IMR-90 (cell line): ENCODE data around the gene ARHGAP18. TPM values are rescaled to one million over a fixed set of nuclear protein-coding genes. Genes with fewer than 3 reads are reported as not detected.
A peak's percentile ranks its signal among the peaks of the same experiment; 100 is the strongest.

ENCODE experiments used
- ATAC-seq: fragments of 200-7000 bp; cut with Tn5 transposase; 2 replicates; pipeline ENCODE4 v1.9.1; 2020; ENCODE audit warnings: low read depth, mild to moderate bottlenecking, moderate library complexity
- BruUV-seq: library from RNA; stranded (reverse); fragments of 400-500 nt; replicated peaks from 2 replicates; lab custom pipeline; 2021; lab: Mats Ljungman, UMichigan
- CTCF ChIA-PET: fragments of 300-600 bp; formaldehyde crosslinking; extraction: SDS; loops from one replicate; lab custom pipeline; 2021; ENCODE audit warnings: antibody characterized with exemption; lab: Yijun Ruan, JAX
- POLR2A ChIA-PET: fragments of 300-600 bp; sonication (Branson Sonifier 250); formaldehyde crosslinking; loops from one replicate; lab custom pipeline; 2022; ENCODE audit warnings: antibody characterized with exemption; ENCODE audit not compliant: unreplicated experiment; lab: Charles Lee
- DNase-seq: peaks from one replicate; pipeline ENCODE4 v3.0.0; 2013
- H2AFZ ChIP-seq: replicated peaks from 2 replicates; pipeline ENCODE3; 2013; ENCODE audit warnings: low read length, mild to moderate bottlenecking; ENCODE audit not compliant: poor library complexity
- H2AK5ac ChIP-seq: 2 replicates; pipeline ENCODE4 v1.6.1; 2013; ENCODE audit warnings: low read depth, low read length, inconsistent platforms
- H2AK9ac ChIP-seq: replicated peaks from 2 replicates; pipeline ENCODE3; 2013; ENCODE audit warnings: mild to moderate bottlenecking, low read depth, low read length, moderate library complexity; ENCODE audit not compliant: poor library complexity
- H2BK120ac ChIP-seq: 2 replicates; pipeline ENCODE4 v1.6.1; 2013; ENCODE audit warnings: low read depth, low read length, inconsistent platforms
- H2BK15ac ChIP-seq: 3 replicates; pipeline ENCODE4 v1.6.1; 2013; ENCODE audit warnings: low read depth, low read length, inconsistent platforms
- H2BK20ac ChIP-seq: 2 replicates; pipeline ENCODE4 v1.6.1; 2013; ENCODE audit warnings: low read depth, mild to moderate bottlenecking, inconsistent platforms, low read length, moderate library complexity
- H2BK5ac ChIP-seq: 2 replicates; pipeline ENCODE4 v1.6.1; 2013; ENCODE audit warnings: mild to moderate bottlenecking, low read depth, low read length, inconsistent platforms; ENCODE audit not compliant: poor library complexity, severe bottlenecking
- H3K14ac ChIP-seq: replicated peaks from 2 replicates; pipeline ENCODE4 v1.6.1; 2013; ENCODE audit warnings: low read depth, low read length, inconsistent platforms
- H3K18ac ChIP-seq: 2 replicates; pipeline ENCODE4 v1.6.1; 2013; ENCODE audit warnings: low read depth, low read length, control low read depth
- H3K23ac ChIP-seq: 2 replicates; pipeline ENCODE4 v1.6.1; 2013; ENCODE audit warnings: low read depth, low read length, inconsistent platforms
- H3K27ac ChIP-seq: 2 replicates; pipeline ENCODE4 v1.5.1; 2013; ENCODE audit warnings: mild to moderate bottlenecking, control low read depth, low read length; ENCODE audit not compliant: insufficient read depth
- H3K27me3 ChIP-seq: 2 replicates; pipeline ENCODE4 v1.6.1; 2013; ENCODE audit warnings: low read length; ENCODE audit not compliant: control insufficient read depth, insufficient read depth
- H3K36me3 ChIP-seq: 2 replicates; pipeline ENCODE4 v1.6.1; 2013; ENCODE audit warnings: low read length, mixed read lengths; ENCODE audit not compliant: control insufficient read depth, insufficient read depth
- H3K4ac ChIP-seq: 2 replicates; pipeline ENCODE4 v1.6.1; 2013; ENCODE audit warnings: low read depth, low read length, inconsistent platforms
- H3K4me1 ChIP-seq: 2 replicates; pipeline ENCODE4 v1.6.1; 2013; ENCODE audit warnings: low read length, mixed read lengths; ENCODE audit not compliant: control insufficient read depth, insufficient read depth
- H3K4me2 ChIP-seq: 2 replicates; pipeline ENCODE4 v1.6.1; 2013; ENCODE audit warnings: low read depth, mild to moderate bottlenecking, control low read depth, low read length, moderate library complexity
- H3K4me3 ChIP-seq: 2 replicates; pipeline ENCODE4 v1.5.1; 2013; ENCODE audit warnings: low read depth, mild to moderate bottlenecking, control low read depth, low read length, moderate library complexity; ENCODE audit not compliant: insufficient read depth
- H3K56ac ChIP-seq: 2 replicates; pipeline ENCODE4 v1.6.1; 2013; ENCODE audit warnings: low read length, inconsistent platforms; ENCODE audit not compliant: insufficient read depth; ENCODE audit errors: extremely low read depth
- H3K79me1 ChIP-seq, 2 experiments: 2 replicates each; pipeline ENCODE4 v1.6.1; 2013; ENCODE audit warnings: low read length in 2 of 2, inconsistent platforms in 1 of 2, low read depth in 1 of 2
- H3K9ac ChIP-seq: 2 replicates; pipeline ENCODE4 v1.6.1; 2013; ENCODE audit warnings: low read depth, low read length, control low read depth
- H3K9me1 ChIP-seq: 2 replicates; pipeline ENCODE4 v1.6.1; 2013; ENCODE audit warnings: low read length, inconsistent platforms; ENCODE audit not compliant: insufficient read depth
- H3K9me3 ChIP-seq: 2 replicates; pipeline ENCODE4 v1.6.1; 2013; ENCODE audit warnings: low read length; ENCODE audit not compliant: control insufficient read depth, insufficient read depth
- H4K20me1 ChIP-seq: 2 replicates; pipeline ENCODE4 v1.6.1; 2013; ENCODE audit warnings: low read length, inconsistent platforms; ENCODE audit not compliant: insufficient read depth
- H4K5ac ChIP-seq: 2 replicates; pipeline ENCODE4 v1.6.1; 2013; ENCODE audit warnings: mild to moderate bottlenecking, low read depth, low read length, control low read depth
- H4K8ac ChIP-seq, 2 experiments: 2 replicates each; pipeline ENCODE4 v1.6.1; 2013; ENCODE audit warnings: low read depth in 2 of 2, low read length in 2 of 2, control low read depth in 1 of 2, inconsistent platforms in 1 of 2
- H4K91ac ChIP-seq: 2 replicates; pipeline ENCODE4 v1.6.1; 2013; ENCODE audit warnings: low read depth, low read length, inconsistent platforms; ENCODE audit not compliant: insufficient read depth
- BHLHE40 ChIP-seq: fragments of 150-350 bp; IDR thresholded peaks from 2 replicates; pipeline ENCODE4 v1.6.1; 2016; ENCODE audit warnings: mild to moderate bottlenecking, low read depth, low read length
- CEBPB ChIP-seq: IDR thresholded peaks from 2 replicates; pipeline ENCODE4 v1.6.1; 2012; ENCODE audit warnings: low read depth, low read length, improper control_type of control experiment
- CHD1 ChIP-seq: IDR thresholded peaks from 2 replicates; pipeline ENCODE4 v1.6.1; 2012; ENCODE audit warnings: low read depth, low read length, improper control_type of control experiment
- CTCF ChIP-seq: conservative IDR thresholded peaks from 2 replicates; pipeline ENCODE4 v1.5.1; 2012; ENCODE audit warnings: mild to moderate bottlenecking, low read depth, low read length, improper control_type of control experiment
- FOS ChIP-seq: fragments of 150-350 bp; IDR thresholded peaks from 2 replicates; pipeline ENCODE4 v1.6.1; 2016; ENCODE audit warnings: low read depth, low read length
- MAFK ChIP-seq: IDR thresholded peaks from 2 replicates; pipeline ENCODE4 v1.6.1; 2012; ENCODE audit warnings: low read depth, low read length, improper control_type of control experiment
- MAZ ChIP-seq: IDR thresholded peaks from 2 replicates; pipeline ENCODE4 v1.6.1; 2012; ENCODE audit warnings: low read depth, mild to moderate bottlenecking, low read length, improper control_type of control experiment, moderate library complexity, borderline replicate concordance
- MXI1 ChIP-seq: IDR thresholded peaks from 2 replicates; pipeline ENCODE4 v1.6.1; 2012; ENCODE audit warnings: low read depth, mild to moderate bottlenecking, low read length, moderate library complexity, borderline replicate concordance
- NFE2L2 ChIP-seq: fragments of 150-350 bp; IDR thresholded peaks from 2 replicates; pipeline ENCODE4 v1.6.1; 2016; ENCODE audit warnings: low read depth, mild to moderate bottlenecking, low read length
- SMC3 ChIP-seq: fragments of 150-350 bp; IDR thresholded peaks from 2 replicates; pipeline ENCODE4 v1.6.1; 2016; ENCODE audit warnings: low read depth, mild to moderate bottlenecking, antibody characterized with exemption, low read length, moderate library complexity
- USF2 ChIP-seq: fragments of 150-350 bp; IDR thresholded peaks from 2 replicates; pipeline ENCODE4 v1.6.1; 2017; ENCODE audit warnings: mild to moderate bottlenecking, antibody characterized with exemption, low read length, low read depth
- WGBS, 2 experiments: methylation state at CpG; one replicate each; pipeline versions ENCODE4 v1.1.5 to v1.1.7; 2013; ENCODE audit warnings: missing lambda C conversion rate in 2 of 2; ENCODE audit not compliant: insufficient read length in 1 of 2; ENCODE audit errors: extremely low coverage in 2 of 2; 5-methylcytosine and 5-hydroxymethylcytosine counted together
- dilution Hi-C: fragments of 300-500 bp; cut with HindIII; formaldehyde crosslinking; loops from one replicate; pipeline ENCODE4 v1.14.3; 2018; ENCODE audit warnings: low sequenced_read_pairs; ENCODE audit not compliant: unreplicated experiment
- in situ Hi-C: fragments of 300-500 bp; cut with MboI; formaldehyde crosslinking; loops from 3 replicates; pipeline ENCODE4 v1.14.3; 2019; ENCODE audit warnings: low sequenced_read_pairs, inconsistent platforms, mixed read lengths
- intact Hi-C: fragments of 100-400 bp; cut with micrococcal nuclease; formaldehyde crosslinking; loops from 2 replicates; pipeline ENCODE4 v1.10.0; 2022
- polyA plus RNA-seq, 3 experiments: library from polyadenylated mRNA; depleted of rRNA; stranded (reverse); fragments of >200 nt; gene quantifications; 2 replicates each; pipeline ENCODE4 v1.2.3, GENCODE V29; 2012; ENCODE audit warnings: low replicate concordance in 1 of 3
- total RNA-seq: library from RNA; depleted of rRNA; stranded (reverse); fragments of >200 nt; gene quantifications from 2 replicates; pipeline ENCODE4 v1.2.3, GENCODE V29; 2012

ARHGAP18 gene
- total and polyA plus RNA-seq, 2 of the 4 experiments (the other 2 are of a cell fraction) = 6.2 to 17.0 TPM

GRCh38 chr6:129645106-129645829, 64.7 kb downstream of the ARHGAP18 start (continued):
- no peak for TF ChIP-seq USF2

GRCh38 chr6:129644567-129645015, 65.4 kb downstream of the ARHGAP18 start:
- Histone ChIP-seq H3K79me1 (peaks cover 28 to 34% of the 10 kb centered on the region in 2 experiments; a peak in 3 of 4 replicates), H3K4me3 (no peak overlapping the region), H4K5ac (no peak overlapping the region), H3K4me2 (peak overlapping the region; percentile 43), H2BK120ac (peak overlapping the region; percentile 92), H3K9me3 (no peaks in the 10 kb centered on the region), H4K20me1 (no peaks in the 10 kb centered on the region), H3K14ac (no peak overlapping the region), H2BK15ac (no peak overlapping the region; the same call in 2 of the 3 replicates), H3K9ac (no peak overlapping the region; the same call in 1 of the 2 replicates), H2BK20ac (peak overlapping the region; percentile 86; the same call in 1 of the 2 replicates), H2AFZ (no peak overlapping the region), H2AK5ac (no peak overlapping the region), H3K36me3 (no peaks in the 10 kb centered on the region), H4K91ac (no peak overlapping the region), H3K27me3 (no peaks in the 10 kb centered on the region), H3K56ac (no peak overlapping the region), H3K4me1 (peaks cover 16% of the 10 kb centered on the region), H3K23ac (no peak overlapping the region), H3K18ac (peak overlapping the region; percentile 30; the same call in 1 of the 2 replicates), H3K27ac (no peak overlapping the region), H3K4ac (peak overlapping the region; percentile 33; the same call in 1 of the 2 replicates), H2AK9ac (no peak overlapping the region), H3K9me1 (peaks cover 3% of the 10 kb centered on the region; the same call in 1 of the 2 replicates), H2BK5ac (peak overlapping the region; percentile 77), H4K8ac (peak overlapping the region; percentile 3 to 33; a peak in 2 of 4 replicates)
- dilution Hi-C loops = no loop called here
- peak; percentile 60 for TF ChIP-seq MAFK
- TF ChIP-seq CHD1 = no peak
- peak; percentile 75 for TF ChIP-seq CEBPB
- TF ChIP-seq MXI1 = no peak
- TF ChIP-seq BHLHE40 = peak; percentile 51; the same call in 1 of the 2 replicates
- TF ChIP-seq CTCF = no peak
- no peak for TF ChIP-seq FOS
- TF ChIP-seq NFE2L2 = peak; percentile 53
- TF ChIP-seq SMC3 = no peak
- TF ChIP-seq MAZ = no peak
- no TSS peak for BruUV-seq
- in situ Hi-C loops = no loop called here
- ChIA-PET CTCF (interaction anchor here (0.6 kb wide), 1 partner anchor 75 kb away, joined by 3 read pairs; no protein-coding TSS in a partner anchor), POLR2A (no interaction called here)
- intact Hi-C loops = no loop called here
- no CpG with 5 or more reads among the region's 1 CpG for WGBS, 2 experiments
- ATAC-seq (peak; percentile 69), DNase-seq (peak; percentile 76)
